ENCODE data around the gene TMC6. TPM values are rescaled to one million over a fixed set of nuclear protein-coding genes. Genes with fewer than 3 reads are reported as not detected.

The TMC6 gene
- total and polyA plus RNA-seq, 2 of the 13 experiments (the other 11 are each of a cell fraction or from before 2014, with no cell fraction given), result 48.4 to 99.1 TPM

DNA sequence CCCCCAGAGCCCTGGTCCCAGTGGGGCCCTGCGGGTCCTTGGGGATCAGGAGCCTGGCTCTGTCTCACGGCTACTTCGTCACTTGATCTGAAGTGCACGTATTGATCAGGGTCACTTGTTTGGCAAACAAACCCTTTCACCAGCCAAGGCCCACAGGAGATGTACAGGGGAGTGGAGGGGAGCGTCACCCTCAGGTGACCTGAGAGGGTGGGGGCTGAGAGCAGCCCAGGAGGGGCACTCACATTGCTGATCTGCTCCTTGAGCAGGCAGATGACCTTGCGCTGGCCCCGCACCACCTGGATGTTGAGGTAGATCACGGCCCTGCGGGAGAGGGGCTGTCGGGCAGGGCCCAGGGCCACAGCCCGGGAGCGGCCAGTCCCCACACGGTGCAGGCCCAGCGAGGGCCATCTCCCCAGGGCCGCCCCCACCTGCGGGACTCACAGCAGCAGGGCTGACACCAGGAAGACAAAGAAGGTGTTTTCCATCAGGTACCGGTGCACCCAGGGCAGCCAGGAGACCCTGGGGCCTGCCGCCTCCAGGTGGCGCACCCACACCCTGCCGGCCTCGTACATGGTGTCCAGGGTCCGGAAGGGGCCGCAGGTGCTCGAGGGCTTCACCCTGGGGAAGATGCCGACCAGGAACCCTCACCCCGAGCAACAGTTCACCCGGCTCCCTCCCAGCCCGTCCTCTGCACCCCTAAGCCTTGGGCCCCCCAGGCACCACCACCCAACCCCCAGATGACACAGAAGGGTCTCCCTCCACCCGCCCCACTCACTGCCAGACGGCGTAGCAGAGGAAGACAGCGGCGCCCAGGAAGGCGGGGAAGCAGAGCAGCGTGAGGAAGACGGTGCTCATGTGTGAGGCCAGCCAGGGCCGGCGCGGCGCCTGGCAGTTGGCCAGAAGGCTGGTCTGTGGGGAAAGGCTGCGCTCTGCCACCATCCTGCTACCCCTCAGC, 11.3 kb downstream of the TMC6 start (continued):
- TF ChIP-seq, protein P1, sequence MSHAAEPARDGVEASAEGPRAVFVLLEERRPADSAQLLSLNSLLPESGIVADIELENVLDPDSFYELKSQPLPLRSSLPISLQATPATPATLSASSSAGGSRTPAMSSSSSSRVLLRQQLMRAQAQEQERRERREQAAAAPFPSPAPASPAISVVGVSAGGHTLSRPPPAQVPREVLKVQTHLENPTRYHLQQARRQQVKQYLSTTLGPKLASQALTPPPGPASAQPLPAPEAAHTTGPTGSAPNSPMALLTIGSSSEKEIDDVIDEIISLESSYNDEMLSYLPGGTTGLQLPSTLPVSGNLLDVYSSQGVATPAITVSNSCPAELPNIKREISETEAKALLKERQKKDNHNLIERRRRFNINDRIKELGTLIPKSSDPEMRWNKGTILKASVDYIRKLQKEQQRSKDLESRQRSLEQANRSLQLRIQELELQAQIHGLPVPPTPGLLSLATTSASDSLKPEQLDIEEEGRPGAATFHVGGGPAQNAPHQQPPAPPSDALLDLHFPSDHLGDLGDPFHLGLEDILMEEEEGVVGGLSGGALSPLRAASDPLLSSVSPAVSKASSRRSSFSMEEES (CRISPR knock-in tag; IDR thresholded peaks at IDR 0.05), result no peak
- TF ChIP-seq XBP1 (CRISPR knock-in tag; IDR thresholded peaks at IDR 0.05), result no peak
- no peak for TF ChIP-seq ZNF713 (CRISPR knock-in tag; IDR thresholded peaks at IDR 0.05)
- TF ChIP-seq ARNT2 (CRISPR knock-in tag; IDR thresholded peaks at IDR 0.05; ENCODE audit: low read depth), result 0 out of 2 replicates have a peak, but pooled peaks have one; percentile 2
- TF ChIP-seq ZNF776 (CRISPR knock-in tag; IDR thresholded peaks at IDR 0.05), result 0 out of 2 replicates have a peak, but pooled peaks have one; percentile 32
- TF ChIP-seq ESRRA (CRISPR knock-in tag; IDR thresholded peaks at IDR 0.05; ENCODE audit: low read depth), result peak; percentile 61; the same call in 1 of the 2 replicates
- no peak for TF ChIP-seq ZFP41 (CRISPR knock-in tag; IDR thresholded peaks at IDR 0.05; ENCODE audit: borderline replicate concordance)
- TF ChIP-seq KDM6A (CRISPR knock-in tag; IDR thresholded peaks at IDR 0.05; ENCODE audit: low read depth), result no peak
- TF ChIP-seq, protein P2, sequence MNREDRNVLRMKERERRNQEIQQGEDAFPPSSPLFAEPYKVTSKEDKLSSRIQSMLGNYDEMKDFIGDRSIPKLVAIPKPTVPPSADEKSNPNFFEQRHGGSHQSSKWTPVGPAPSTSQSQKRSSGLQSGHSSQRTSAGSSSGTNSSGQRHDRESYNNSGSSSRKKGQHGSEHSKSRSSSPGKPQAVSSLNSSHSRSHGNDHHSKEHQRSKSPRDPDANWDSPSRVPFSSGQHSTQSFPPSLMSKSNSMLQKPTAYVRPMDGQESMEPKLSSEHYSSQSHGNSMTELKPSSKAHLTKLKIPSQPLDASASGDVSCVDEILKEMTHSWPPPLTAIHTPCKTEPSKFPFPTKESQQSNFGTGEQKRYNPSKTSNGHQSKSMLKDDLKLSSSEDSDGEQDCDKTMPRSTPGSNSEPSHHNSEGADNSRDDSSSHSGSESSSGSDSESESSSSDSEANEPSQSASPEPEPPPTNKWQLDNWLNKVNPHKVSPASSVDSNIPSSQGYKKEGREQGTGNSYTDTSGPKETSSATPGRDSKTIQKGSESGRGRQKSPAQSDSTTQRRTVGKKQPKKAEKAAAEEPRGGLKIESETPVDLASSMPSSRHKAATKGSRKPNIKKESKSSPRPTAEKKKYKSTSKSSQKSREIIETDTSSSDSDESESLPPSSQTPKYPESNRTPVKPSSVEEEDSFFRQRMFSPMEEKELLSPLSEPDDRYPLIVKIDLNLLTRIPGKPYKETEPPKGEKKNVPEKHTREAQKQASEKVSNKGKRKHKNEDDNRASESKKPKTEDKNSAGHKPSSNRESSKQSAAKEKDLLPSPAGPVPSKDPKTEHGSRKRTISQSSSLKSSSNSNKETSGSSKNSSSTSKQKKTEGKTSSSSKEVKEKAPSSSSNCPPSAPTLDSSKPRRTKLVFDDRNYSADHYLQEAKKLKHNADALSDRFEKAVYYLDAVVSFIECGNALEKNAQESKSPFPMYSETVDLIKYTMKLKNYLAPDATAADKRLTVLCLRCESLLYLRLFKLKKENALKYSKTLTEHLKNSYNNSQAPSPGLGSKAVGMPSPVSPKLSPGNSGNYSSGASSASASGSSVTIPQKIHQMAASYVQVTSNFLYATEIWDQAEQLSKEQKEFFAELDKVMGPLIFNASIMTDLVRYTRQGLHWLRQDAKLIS (CRISPR knock-in tag; IDR thresholded peaks at IDR 0.05), result no peak
- TF ChIP-seq, protein P3, sequence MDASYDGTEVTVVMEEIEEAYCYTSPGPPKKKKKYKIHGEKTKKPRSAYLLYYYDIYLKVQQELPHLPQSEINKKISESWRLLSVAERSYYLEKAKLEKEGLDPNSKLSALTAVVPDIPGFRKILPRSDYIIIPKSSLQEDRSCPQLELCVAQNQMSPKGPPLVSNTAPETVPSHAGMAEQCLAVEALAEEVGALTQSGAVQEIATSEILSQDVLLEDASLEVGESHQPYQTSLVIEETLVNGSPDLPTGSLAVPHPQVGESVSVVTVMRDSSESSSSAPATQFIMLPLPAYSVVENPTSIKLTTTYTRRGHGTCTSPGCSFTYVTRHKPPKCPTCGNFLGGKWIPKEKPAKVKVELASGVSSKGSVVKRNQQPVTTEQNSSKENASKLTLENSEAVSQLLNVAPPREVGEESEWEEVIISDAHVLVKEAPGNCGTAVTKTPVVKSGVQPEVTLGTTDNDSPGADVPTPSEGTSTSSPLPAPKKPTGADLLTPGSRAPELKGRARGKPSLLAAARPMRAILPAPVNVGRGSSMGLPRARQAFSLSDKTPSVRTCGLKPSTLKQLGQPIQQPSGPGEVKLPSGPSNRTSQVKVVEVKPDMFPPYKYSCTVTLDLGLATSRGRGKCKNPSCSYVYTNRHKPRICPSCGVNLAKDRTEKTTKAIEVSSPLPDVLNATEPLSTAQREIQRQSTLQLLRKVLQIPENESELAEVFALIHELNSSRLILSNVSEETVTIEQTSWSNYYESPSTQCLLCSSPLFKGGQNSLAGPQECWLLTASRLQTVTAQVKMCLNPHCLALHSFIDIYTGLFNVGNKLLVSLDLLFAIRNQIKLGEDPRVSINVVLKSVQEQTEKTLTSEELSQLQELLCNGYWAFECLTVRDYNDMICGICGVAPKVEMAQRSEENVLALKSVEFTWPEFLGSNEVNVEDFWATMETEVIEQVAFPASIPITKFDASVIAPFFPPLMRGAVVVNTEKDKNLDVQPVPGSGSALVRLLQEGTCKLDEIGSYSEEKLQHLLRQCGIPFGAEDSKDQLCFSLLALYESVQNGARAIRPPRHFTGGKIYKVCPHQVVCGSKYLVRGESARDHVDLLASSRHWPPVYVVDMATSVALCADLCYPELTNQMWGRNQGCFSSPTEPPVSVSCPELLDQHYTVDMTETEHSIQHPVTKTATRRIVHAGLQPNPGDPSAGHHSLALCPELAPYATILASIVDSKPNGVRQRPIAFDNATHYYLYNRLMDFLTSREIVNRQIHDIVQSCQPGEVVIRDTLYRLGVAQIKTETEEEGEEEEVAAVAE (CRISPR knock-in tag; IDR thresholded peaks at IDR 0.05; ENCODE audit: borderline replicate concordance), result no peak
- TF ChIP-seq, protein P4, sequence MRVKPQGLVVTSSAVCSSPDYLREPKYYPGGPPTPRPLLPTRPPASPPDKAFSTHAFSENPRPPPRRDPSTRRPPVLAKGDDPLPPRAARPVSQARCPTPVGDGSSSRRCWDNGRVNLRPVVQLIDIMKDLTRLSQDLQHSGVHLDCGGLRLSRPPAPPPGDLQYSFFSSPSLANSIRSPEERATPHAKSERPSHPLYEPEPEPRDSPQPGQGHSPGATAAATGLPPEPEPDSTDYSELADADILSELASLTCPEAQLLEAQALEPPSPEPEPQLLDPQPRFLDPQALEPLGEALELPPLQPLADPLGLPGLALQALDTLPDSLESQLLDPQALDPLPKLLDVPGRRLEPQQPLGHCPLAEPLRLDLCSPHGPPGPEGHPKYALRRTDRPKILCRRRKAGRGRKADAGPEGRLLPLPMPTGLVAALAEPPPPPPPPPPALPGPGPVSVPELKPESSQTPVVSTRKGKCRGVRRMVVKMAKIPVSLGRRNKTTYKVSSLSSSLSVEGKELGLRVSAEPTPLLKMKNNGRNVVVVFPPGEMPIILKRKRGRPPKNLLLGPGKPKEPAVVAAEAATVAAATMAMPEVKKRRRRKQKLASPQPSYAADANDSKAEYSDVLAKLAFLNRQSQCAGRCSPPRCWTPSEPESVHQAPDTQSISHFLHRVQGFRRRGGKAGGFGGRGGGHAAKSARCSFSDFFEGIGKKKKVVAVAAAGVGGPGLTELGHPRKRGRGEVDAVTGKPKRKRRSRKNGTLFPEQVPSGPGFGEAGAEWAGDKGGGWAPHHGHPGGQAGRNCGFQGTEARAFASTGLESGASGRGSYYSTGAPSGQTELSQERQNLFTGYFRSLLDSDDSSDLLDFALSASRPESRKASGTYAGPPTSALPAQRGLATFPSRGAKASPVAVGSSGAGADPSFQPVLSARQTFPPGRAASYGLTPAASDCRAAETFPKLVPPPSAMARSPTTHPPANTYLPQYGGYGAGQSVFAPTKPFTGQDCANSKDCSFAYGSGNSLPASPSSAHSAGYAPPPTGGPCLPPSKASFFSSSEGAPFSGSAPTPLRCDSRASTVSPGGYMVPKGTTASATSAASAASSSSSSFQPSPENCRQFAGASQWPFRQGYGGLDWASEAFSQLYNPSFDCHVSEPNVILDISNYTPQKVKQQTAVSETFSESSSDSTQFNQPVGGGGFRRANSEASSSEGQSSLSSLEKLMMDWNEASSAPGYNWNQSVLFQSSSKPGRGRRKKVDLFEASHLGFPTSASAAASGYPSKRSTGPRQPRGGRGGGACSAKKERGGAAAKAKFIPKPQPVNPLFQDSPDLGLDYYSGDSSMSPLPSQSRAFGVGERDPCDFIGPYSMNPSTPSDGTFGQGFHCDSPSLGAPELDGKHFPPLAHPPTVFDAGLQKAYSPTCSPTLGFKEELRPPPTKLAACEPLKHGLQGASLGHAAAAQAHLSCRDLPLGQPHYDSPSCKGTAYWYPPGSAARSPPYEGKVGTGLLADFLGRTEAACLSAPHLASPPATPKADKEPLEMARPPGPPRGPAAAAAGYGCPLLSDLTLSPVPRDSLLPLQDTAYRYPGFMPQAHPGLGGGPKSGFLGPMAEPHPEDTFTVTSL (CRISPR knock-in tag; IDR thresholded peaks at IDR 0.05; ENCODE audit: borderline replicate concordance), result no peak
- TF ChIP-seq NKX3-1 (CRISPR knock-in tag; IDR thresholded peaks at IDR 0.05), result no peak

Data from HepG2 (cell line).